GM19240 (cell line): ENCODE results near the gene TMEM130.
"Not testable (repeated sequence)": the region's sequence is repeated elsewhere in the genome, so short reads cannot be mapped to it uniquely, and the experiment has no call there.

Experiments used
- DNase-seq: peaks from one replicate; pipeline ENCODE4 v3.0.0; 2011; ENCODE audit warnings: low spot score; ENCODE audit not compliant: insufficient read length

The TMEM130 gene

GRCh38 chr7:98877692-98878364 is 8.0 kb upstream of the TMEM130 start:
- DNase-seq = no peak

- no peak for DNase-seq
Observed at GRCh38 chr7:98877146-98877545, 7.3 kb upstream of the TMEM130 start.

GRCh38 chr7:98875501-98875900 is 5.7 kb upstream of the TMEM130 start:
- no peak for DNase-seq

DNA sequence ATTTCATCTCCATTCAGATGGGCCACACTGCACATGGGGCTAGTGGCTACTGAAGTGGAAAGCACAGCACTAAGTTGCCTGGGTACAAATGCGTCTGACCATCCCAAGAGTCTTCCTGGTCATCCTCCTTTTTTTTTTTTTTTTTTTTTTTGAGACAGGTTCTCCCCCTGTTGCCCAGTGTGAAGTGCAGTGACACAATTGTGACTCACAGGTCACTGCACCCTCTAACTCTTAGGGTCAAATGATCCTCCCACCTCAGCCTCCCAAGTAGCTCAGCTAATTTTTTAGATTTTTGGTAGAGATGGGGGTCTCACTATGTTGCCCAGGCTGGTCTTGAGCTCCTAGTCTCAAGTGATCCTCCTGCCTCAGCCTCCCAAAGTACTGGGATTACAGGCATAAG is 5.1 kb upstream of the TMEM130 start:
- DNase-seq = no peak

DNA sequence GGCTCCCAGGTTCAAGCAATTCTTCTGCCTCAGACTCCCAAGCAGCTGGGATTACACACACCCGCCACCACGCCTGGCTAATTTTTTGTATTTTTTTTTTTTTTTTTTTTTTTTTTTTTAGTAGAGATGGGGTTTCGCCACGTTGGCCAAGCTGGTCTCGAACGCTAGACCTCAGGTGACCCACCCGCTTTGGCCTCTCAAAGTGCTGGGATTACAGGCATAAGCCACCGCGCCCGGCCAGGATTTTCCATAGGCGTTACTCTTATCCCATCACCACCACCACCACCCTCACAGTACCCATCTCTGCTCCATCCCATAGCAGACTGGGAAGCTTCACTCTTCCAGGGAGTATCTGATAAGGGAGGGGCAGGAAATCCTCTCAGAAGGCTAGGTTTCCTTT is 3.8 kb upstream of the TMEM130 start:
- not testable (repeated sequence) for DNase-seq

GRCh38 chr7:98872328-98872924 is 2.6 kb upstream of the TMEM130 start:
- DNase-seq = no peak

- DNase-seq = no peak
Observed at GRCh38 chr7:98870807-98871491, 1.1 kb upstream of the TMEM130 start.

- DNase-seq = no peak
Observed at GRCh38 chr7:98870121-98870651, 372 bp upstream of the TMEM130 start.

GRCh38 chr7:98869027-98869596 is 702 bp downstream of the TMEM130 start:
- DNase-seq = no peak

DNA sequence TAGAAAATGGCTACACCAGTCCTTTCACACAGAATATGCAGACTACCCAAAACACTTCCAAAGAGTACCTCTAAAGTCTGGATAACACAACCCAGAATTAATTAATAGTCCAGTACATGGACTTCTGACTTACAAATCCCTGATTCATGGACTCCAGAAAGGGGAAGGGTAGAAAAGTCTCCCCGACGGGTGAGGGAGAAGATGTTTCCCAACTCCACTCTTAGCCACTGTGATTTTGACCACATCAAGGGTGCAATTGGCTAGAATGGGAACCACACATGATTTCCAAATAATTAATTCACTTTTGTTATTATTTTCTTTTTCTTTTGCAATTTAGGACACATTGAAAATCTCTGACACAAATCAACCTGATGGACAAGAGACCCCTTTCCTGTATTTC is 1.4 kb downstream of the TMEM130 start:
- DNase-seq = no peak

DNA sequence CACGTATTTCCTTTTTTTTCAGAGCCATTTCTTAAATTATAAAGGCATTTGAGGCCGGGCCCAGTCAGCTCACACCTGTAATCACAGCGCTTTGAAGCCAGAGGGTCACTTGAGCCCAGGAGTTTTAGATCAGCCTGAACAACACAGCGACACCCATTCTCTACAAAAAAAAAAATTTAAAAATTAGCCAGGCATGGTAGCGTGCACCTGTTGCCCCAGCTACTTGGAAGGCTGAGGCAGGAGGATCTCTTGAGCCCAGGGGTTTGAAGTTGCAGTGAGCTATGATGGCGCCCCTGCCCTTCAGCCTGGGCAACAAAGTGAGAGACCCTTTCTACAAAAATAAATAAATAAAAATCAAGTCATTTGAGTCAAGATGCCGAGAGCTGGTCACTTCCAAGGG is 3.0 kb downstream of the TMEM130 start:
- no peak for DNase-seq

- DNase-seq = no peak
Observed at GRCh38 chr7:98866351-98866750, 3.5 kb downstream of the TMEM130 start.

GRCh38 chr7:98864731-98865453 is 4.9 kb downstream of the TMEM130 start:
- no peak for DNase-seq

GRCh38 chr7:98863601-98864000 is 6.2 kb downstream of the TMEM130 start:
- no peak for DNase-seq

- no peak for DNase-seq
Observed at GRCh38 chr7:98862716-98863420, 6.9 kb downstream of the TMEM130 start.

DNA sequence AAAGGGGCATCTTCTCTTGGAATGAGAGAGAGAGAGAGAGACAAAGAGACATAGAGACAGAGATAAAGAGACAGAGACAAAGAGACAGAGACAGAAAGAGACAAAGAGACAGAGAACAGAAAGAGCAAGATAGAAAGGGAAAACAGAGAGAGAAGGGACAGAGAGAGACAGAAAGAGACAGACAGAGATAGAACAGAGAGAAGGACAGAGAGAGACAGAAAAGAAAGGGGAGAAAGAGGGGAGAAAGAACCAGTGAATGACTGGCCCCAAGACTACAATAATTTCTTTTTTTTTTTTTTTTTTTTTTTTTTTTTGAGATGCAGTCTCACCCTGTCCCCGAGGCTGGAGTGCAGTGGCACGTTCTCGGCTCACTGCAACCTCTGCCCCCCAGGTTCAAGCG is 7.6 kb downstream of the TMEM130 start:
- no peak for DNase-seq

DNA sequence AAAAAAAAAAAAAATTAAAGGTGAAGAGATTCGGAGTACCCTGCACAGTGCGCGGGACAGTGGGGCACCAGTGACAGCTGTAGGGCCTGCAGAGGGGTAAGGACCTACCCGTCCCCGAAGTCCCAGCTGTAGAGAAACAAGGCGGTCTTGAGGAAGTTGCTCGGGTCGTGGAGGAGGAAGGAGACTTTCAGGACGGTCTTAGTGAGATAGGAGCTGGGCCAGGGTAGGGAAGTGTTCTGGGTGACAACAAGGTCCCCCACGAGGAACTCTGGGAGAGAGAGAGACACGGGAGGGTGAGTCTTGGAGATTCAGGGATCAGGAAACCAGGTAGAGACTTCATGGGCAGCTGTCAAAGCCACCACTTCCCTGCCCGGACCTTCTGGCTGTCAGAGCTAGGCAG is 9.7 kb downstream of the TMEM130 start:
- DNase-seq = no peak

GRCh38 chr7:98855610-98856422 is 14.0 kb downstream of the TMEM130 start:
- DNase-seq = no peak

DNA sequence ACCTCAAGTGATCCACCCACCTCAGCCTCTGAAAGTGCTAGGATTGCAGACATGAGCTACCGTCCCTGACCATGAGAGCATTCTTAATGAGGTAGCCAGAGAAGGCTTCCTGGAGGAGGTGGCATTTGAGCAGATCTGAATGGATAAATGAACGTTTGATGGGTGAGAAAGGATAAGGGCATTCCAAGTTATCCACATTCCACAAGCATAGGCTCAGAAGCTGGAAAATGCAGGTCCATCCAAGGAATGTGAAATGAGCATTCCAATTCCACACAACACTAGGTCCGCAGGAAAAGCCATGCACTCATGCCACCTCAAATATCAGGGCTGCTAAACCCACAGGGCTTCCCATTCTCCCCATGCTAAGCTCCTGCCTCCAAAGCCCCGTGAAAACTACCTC is 17.0 kb downstream of the TMEM130 start:
- DNase-seq = no peak

GRCh38 chr7:98848918-98849317 is 20.9 kb downstream of the TMEM130 start:
- no peak for DNase-seq
